SU-DHL-6 (cell line): Measurements from ENCODE around the gene ATP5PB.

Experiments used
- H2AFZ ChIP-seq: fragments of 200-600 bp; sonication (generic); 2 replicates; pipeline ENCODE4 v1.6.1; 2014; ENCODE audit warnings: low read depth, mild to moderate bottlenecking, moderate library complexity, mixed read lengths, antibody characterized with exemption, low read length; ENCODE audit not compliant: severe bottlenecking
- H3F3A ChIP-seq: fragments of 200-600 bp; shearing (Covaris generic); 2 replicates; pipeline ENCODE4 v1.6.0; 2016; ENCODE audit warnings: antibody characterized with exemption, mild to moderate bottlenecking; ENCODE audit not compliant: insufficient read depth
- H3K27ac ChIP-seq: fragments of 200-600 bp; sonication (generic); 2 replicates; pipeline ENCODE4 v1.5.1; 2016; ENCODE audit warnings: low read depth, mild to moderate bottlenecking, low read length, moderate library complexity, mixed read lengths
- H3K27me3 ChIP-seq: fragments of 200-600 bp; sonication (generic), shearing (Covaris generic); 2 replicates; pipeline ENCODE4 v1.6.0; 2014; ENCODE audit warnings: mild to moderate bottlenecking, low read length
- H3K36me3 ChIP-seq: fragments of 200-600 bp; sonication (generic); 2 replicates; pipeline ENCODE4 v1.6.1; 2014; ENCODE audit warnings: mild to moderate bottlenecking, low read length, mixed read lengths
- H3K4me2 ChIP-seq: fragments of 300-600, 200-600 bp; shearing (Covaris generic), sonication (generic); 2 replicates; pipeline ENCODE4 v1.6.0; 2014; ENCODE audit warnings: low read length, low read depth, mild to moderate bottlenecking; ENCODE audit not compliant: poor library complexity, severe bottlenecking
- H3K4me3 ChIP-seq: fragments of 200-600 bp; sonication (generic); 2 replicates; pipeline ENCODE4 v1.5.1; 2014; ENCODE audit warnings: antibody characterized with exemption, low read length, mild to moderate bottlenecking, mixed read lengths; ENCODE audit not compliant: insufficient read depth, poor library complexity, severe bottlenecking
- H3K79me2 ChIP-seq: fragments of 200-600 bp; sonication (generic); 2 replicates; pipeline ENCODE4 v1.6.1; 2014; ENCODE audit warnings: mild to moderate bottlenecking, low read length, moderate library complexity; ENCODE audit not compliant: insufficient read depth
- H3K9ac ChIP-seq: fragments of 200-600 bp; sonication (generic); 2 replicates; pipeline ENCODE4 v1.7.0; 2014; ENCODE audit warnings: mild to moderate bottlenecking, low read length
- H3K9me2 ChIP-seq: fragments of 200-600 bp; sonication (generic); replicated peaks from 2 replicates; pipeline ENCODE4 v1.6.1; 2014; ENCODE audit warnings: low read length; ENCODE audit not compliant: insufficient read depth
- H3K9me3 ChIP-seq: fragments of 200-600 bp; sonication (generic); 2 replicates; pipeline ENCODE4 v1.6.1; 2014; ENCODE audit warnings: low read length, mixed read lengths; ENCODE audit not compliant: insufficient read depth
- H4K20me1 ChIP-seq: fragments of 200-600 bp; sonication (generic); 2 replicates; pipeline ENCODE4 v1.6.1; 2014; ENCODE audit warnings: low read depth, mild to moderate bottlenecking, antibody characterized with exemption, low read length, moderate library complexity, mixed read lengths
- EZH2phosphoT487 ChIP-seq: fragments of 200-600 bp; sonication (generic), shearing (Covaris generic); conservative IDR thresholded peaks from 2 replicates; pipeline ENCODE4 v1.6.1; 2018; ENCODE audit warnings: mild to moderate bottlenecking, antibody characterized with exemption, low read length, moderate library complexity, mixed read lengths
- TF ChIP-seq, protein P1 (sequence below): fragments of 200-600 bp; sonication (generic); IDR thresholded peaks from one replicate; pipeline ENCODE4 v1.5.1; 2017; ENCODE audit warnings: antibody characterized with exemption, mild to moderate bottlenecking, low read length, moderate library complexity; ENCODE audit not compliant: insufficient read depth, poor library complexity, severe bottlenecking

The ATP5PB gene

GRCh38 chr1:111467865-111468716 is 18.8 kb downstream of the ATP5PB start:
- H3K79me2 ChIP-seq: no peaks in the 10 kb centered on the region
- H3K9me2 ChIP-seq: no peaks in the 10 kb centered on the region
- H3K36me3 ChIP-seq: 0 out of 2 replicates have a peak, but pooled peaks cover 2% of the 10 kb centered on the region
- H3F3A ChIP-seq: peaks cover 28% of the 10 kb centered on the region; the same call in 1 of the 2 replicates
- no peak for TF ChIP-seq EZH2phosphoT487
- TF ChIP-seq, protein P1, sequence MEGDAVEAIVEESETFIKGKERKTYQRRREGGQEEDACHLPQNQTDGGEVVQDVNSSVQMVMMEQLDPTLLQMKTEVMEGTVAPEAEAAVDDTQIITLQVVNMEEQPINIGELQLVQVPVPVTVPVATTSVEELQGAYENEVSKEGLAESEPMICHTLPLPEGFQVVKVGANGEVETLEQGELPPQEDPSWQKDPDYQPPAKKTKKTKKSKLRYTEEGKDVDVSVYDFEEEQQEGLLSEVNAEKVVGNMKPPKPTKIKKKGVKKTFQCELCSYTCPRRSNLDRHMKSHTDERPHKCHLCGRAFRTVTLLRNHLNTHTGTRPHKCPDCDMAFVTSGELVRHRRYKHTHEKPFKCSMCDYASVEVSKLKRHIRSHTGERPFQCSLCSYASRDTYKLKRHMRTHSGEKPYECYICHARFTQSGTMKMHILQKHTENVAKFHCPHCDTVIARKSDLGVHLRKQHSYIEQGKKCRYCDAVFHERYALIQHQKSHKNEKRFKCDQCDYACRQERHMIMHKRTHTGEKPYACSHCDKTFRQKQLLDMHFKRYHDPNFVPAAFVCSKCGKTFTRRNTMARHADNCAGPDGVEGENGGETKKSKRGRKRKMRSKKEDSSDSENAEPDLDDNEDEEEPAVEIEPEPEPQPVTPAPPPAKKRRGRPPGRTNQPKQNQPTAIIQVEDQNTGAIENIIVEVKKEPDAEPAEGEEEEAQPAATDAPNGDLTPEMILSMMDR: no peak
- H4K20me1 ChIP-seq: no peaks in the 10 kb centered on the region
- no peaks in the 10 kb centered on the region for H3K27me3 ChIP-seq
- no peak overlapping the region for H2AFZ ChIP-seq
- no peak overlapping the region for H3K4me3 ChIP-seq
- no peaks in the 10 kb centered on the region for H3K9me3 ChIP-seq
- no peak overlapping the region; the same call in 1 of the 2 replicates for H3K27ac ChIP-seq
- no peak overlapping the region for H3K9ac ChIP-seq
- H3K4me2 ChIP-seq: no peak overlapping the region

DNA sequence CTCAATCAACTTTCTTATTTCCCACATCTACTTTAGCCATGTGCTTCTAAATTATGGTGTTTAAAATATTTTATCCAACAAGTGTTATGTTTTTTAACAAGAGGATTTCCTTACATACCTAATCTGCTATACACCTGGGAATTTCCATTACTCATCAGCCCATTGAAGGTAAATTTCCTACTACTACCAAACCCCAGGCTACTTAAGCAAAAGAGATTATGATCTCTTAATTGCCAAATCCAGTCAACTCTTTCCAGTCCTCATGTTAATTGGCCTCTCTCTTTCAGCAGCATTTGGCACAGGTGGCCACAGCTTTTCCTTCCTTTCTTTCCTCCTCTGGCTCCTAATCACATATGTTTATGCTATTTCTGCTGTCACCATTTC is 19.4 kb downstream of the ATP5PB start:
- Histone ChIP-seq H4K20me1 (no peaks in the 10 kb centered on the region), H3K4me3 (no peak overlapping the region), H3K27me3 (no peaks in the 10 kb centered on the region), H3K4me2 (no peak overlapping the region), H3K9me2 (no peaks in the 10 kb centered on the region), H2AFZ (no peak overlapping the region), H3K36me3 (0 out of 2 replicates have a peak, but pooled peaks cover 2% of the 10 kb centered on the region), H3K9me3 (no peaks in the 10 kb centered on the region), H3K9ac (no peak overlapping the region), H3K79me2 (no peaks in the 10 kb centered on the region), H3K27ac (no peak overlapping the region), H3F3A (peaks cover 28% of the 10 kb centered on the region; the same call in 1 of the 2 replicates)
- no peak for TF ChIP-seq EZH2phosphoT487
- TF ChIP-seq, protein P1: no peak

DNA sequence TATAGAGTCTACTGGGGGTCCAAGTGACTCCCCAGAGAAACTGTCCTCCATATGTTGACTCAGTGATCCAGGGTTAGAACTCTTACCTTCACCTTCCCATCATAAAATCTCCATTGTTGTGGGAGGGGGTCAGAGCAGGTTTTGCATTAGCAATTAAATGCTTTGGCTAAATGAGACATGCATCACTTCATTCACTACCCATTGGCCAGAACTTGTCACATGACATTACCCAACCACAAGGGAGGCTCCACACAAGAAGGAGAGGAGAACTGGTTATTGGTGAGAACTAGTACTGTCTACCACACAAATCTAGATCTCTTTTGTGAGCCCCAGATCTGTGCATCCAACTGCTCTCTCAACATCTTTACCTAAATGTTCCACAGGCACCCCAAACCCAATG is 20.3 kb downstream of the ATP5PB start:
- Histone ChIP-seq H3F3A (peaks cover 23% of the 10 kb centered on the region; the same call in 1 of the 2 replicates), H3K4me2 (no peak overlapping the region), H3K27me3 (no peaks in the 10 kb centered on the region), H3K36me3 (0 out of 2 replicates have a peak, but pooled peaks cover 2% of the 10 kb centered on the region), H3K4me3 (no peak overlapping the region), H4K20me1 (no peaks in the 10 kb centered on the region), H3K9me3 (no peaks in the 10 kb centered on the region), H3K79me2 (no peaks in the 10 kb centered on the region), H3K27ac (no peak overlapping the region), H2AFZ (no peak overlapping the region), H3K9me2 (no peaks in the 10 kb centered on the region), H3K9ac (no peak overlapping the region)
- TF ChIP-seq EZH2phosphoT487: no peak
- TF ChIP-seq, protein P1: no peak
